Measurements from ENCODE around the gene MYO6. TPM values are rescaled to one million over a fixed set of nuclear protein-coding genes. Genes with fewer than 3 reads are reported as not detected.

Gene MYO6
- total and polyA plus RNA-seq, 4 donors: 15.6 to 100 (median 51.7) TPM

DNA sequence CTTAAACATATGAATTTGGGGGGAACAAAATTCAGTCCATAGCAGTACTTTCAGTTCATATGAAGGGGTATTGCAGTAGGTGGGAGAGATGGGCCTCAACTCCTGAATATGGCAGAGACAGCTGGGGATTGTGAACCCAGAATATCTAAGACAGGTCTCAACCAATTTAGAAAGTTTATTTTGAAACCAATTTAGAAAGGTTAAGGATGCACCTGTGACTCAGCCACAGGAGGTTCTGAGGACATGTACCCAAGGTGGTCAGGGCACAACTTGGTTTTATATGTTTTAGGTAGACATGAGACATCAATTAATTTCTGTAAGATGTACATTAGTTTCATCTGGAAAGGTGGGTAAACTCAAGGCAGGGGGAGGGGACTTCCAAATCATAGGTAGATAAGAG, 59.5 kb downstream of the MYO6 start:
- Histone ChIP-seq H3K27ac (ENCODE audit: low read depth in 1 of 2, low read length in 1 of 2) (no peak overlapping the region), H3K27me3 (ENCODE audit: control insufficient read depth in 3 of 3, insufficient read depth in 3 of 3, low read length in 2 of 3) (no peaks in the 10 kb centered on the region), H3K36me3 (ENCODE audit: control insufficient read depth in 4 of 4, insufficient read depth in 4 of 4, low read length in 4 of 4) (peaks cover 0 to 6% (median 0%) of the 10 kb centered on the region in 4 donors), H3K4me3 (no peak overlapping the region), H3K9ac (ENCODE audit: insufficient read depth in 1 of 2, low read length in 2 of 2) (no peak overlapping the region), H3K4me1 (ENCODE audit: control insufficient read depth in 5 of 5, insufficient read depth in 5 of 5, low read length in 5 of 5) (no peaks in the 10 kb centered on the region), H3K9me3 (ENCODE audit: control insufficient read depth in 4 of 4, insufficient read depth in 3 of 4, low read length in 3 of 4) (no peaks in the 10 kb centered on the region)
- TF ChIP-seq, protein P1, sequence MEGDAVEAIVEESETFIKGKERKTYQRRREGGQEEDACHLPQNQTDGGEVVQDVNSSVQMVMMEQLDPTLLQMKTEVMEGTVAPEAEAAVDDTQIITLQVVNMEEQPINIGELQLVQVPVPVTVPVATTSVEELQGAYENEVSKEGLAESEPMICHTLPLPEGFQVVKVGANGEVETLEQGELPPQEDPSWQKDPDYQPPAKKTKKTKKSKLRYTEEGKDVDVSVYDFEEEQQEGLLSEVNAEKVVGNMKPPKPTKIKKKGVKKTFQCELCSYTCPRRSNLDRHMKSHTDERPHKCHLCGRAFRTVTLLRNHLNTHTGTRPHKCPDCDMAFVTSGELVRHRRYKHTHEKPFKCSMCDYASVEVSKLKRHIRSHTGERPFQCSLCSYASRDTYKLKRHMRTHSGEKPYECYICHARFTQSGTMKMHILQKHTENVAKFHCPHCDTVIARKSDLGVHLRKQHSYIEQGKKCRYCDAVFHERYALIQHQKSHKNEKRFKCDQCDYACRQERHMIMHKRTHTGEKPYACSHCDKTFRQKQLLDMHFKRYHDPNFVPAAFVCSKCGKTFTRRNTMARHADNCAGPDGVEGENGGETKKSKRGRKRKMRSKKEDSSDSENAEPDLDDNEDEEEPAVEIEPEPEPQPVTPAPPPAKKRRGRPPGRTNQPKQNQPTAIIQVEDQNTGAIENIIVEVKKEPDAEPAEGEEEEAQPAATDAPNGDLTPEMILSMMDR (IDR thresholded peaks at IDR 0.05; ENCODE audit: control extremely low read depth, extremely low read depth): no peak
- DNase-seq (no peak), ATAC-seq (ENCODE audit: insufficient read depth, low FRiP score) (no peak)

DNA sequence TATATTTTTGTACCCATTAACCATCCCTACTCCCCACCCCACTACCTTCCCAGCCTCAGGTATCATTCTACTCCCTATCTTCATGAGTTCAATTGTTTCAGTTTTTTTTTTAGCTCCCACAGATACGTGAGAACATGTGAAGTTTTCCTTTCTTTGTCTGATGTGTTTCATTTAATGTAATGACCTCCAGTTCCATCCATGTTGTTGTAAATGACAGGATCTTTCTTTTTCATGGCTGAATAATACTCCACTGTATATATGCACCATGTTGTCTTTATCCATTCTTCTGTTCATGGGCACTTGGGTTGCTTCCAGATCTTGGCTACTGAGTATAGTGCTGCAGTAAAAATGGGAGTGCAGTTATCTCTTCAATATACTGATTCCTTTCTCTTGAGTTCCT, 63.5 kb downstream of the MYO6 start:
- TF ChIP-seq, protein P1 (IDR thresholded peaks at IDR 0.05; ENCODE audit: control extremely low read depth, extremely low read depth): no peak
- H3K36me3 ChIP-seq (ENCODE audit: control insufficient read depth in 4 of 4, insufficient read depth in 4 of 4, low read length in 4 of 4): peaks cover 0 to 5% (median 0%) of the 10 kb centered on the region in 4 donors
- DNase-seq (no peak), ATAC-seq (ENCODE audit: insufficient read depth, low FRiP score) (no peak)
- H3K4me1 ChIP-seq (ENCODE audit: control insufficient read depth in 5 of 5, insufficient read depth in 5 of 5, low read length in 5 of 5): no peaks in the 10 kb centered on the region
- no peak overlapping the region for H3K27ac ChIP-seq (ENCODE audit: low read depth in 1 of 2, low read length in 1 of 2)
- no peak overlapping the region for H3K4me3 ChIP-seq
- 93 to 96% methylated on average over 1 of the region's 1 CpG for WGBS, 2 donors
- H3K27me3 ChIP-seq (ENCODE audit: control insufficient read depth in 3 of 3, insufficient read depth in 3 of 3, low read length in 2 of 3): no peaks in the 10 kb centered on the region
- H3K9ac ChIP-seq (ENCODE audit: insufficient read depth in 1 of 2, low read length in 2 of 2): no peak overlapping the region
- no peaks in the 10 kb centered on the region for H3K9me3 ChIP-seq (ENCODE audit: control insufficient read depth in 4 of 4, insufficient read depth in 3 of 4, low read length in 3 of 4)

DNA sequence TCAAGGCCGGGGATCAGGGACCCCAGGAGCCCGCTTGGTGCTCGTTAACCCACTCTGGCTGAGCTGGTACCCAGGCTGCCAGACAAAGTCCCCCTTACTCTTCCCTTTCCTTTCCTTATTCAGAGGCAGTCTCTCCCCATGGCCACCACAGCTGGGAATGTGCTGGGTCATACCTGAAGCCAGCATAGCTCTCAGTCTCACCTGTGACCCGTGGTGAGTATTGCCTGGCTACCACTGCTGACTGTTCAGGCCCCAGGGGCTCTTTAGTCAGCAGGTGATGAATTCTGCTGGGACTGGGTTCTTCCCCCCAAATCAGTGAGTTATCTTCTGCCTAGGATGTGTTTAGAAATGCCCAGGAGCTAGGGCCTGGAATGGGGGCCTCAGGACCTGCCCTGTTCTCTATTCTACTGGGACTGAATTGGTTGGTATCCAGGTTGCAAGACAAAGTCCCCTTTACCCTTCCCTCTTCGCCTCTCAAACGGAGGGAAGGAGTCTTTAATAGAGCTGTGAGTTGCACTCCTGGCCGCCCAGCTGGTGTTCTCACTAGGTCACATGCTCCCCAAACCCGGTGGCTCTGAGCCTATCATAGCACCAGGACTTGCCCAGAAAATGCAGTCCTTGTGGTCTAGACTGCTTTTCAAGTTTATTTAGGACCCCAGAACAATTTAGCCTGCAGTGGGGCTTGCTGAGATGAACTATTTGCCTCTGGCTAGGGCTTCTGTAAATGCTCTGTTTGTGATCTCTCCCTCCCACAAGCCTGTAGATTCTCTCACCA, 64.6 kb downstream of the MYO6 start:
- no peak for DNase-seq
- Histone ChIP-seq H3K4me3 (no peak overlapping the region), H3K27me3 (ENCODE audit: control insufficient read depth in 3 of 3, insufficient read depth in 3 of 3, low read length in 2 of 3) (no peaks in the 10 kb centered on the region), H3K27ac (ENCODE audit: low read depth in 1 of 2, low read length in 1 of 2) (no peak overlapping the region), H3K9me3 (ENCODE audit: control insufficient read depth in 4 of 4, insufficient read depth in 3 of 4, low read length in 3 of 4) (no peaks in the 10 kb centered on the region), H3K9ac (ENCODE audit: insufficient read depth in 1 of 2, low read length in 2 of 2) (no peak overlapping the region), H3K4me1 (ENCODE audit: control insufficient read depth in 5 of 5, insufficient read depth in 5 of 5, low read length in 5 of 5) (no peaks in the 10 kb centered on the region), H3K36me3 (ENCODE audit: control insufficient read depth in 4 of 4, insufficient read depth in 4 of 4, low read length in 4 of 4) (peaks cover 0 to 5% (median 0%) of the 10 kb centered on the region in 4 donors)
- ATAC-seq (ENCODE audit: insufficient read depth, low FRiP score): no peak
- 84 to 87% methylated on average over 8 of the region's 8 CpGs for WGBS, 2 donors
- TF ChIP-seq, protein P1 (IDR thresholded peaks at IDR 0.05; ENCODE audit: control extremely low read depth, extremely low read depth): no peak
